NCI-H2171 treated with DMSO at 0.1 percent for 48 hours (cell line): ENCODE results near the gene CRACR2B.

Source experiments
- DNase-seq: peaks from one replicate; lab custom pipeline; 2025; lab: John Stamatoyannopoulos, UW

The CRACR2B gene

GRCh38 chr11:839875-840617 is 12.3 kb downstream of the CRACR2B start:
- DNase-seq, result no peak

DNA sequence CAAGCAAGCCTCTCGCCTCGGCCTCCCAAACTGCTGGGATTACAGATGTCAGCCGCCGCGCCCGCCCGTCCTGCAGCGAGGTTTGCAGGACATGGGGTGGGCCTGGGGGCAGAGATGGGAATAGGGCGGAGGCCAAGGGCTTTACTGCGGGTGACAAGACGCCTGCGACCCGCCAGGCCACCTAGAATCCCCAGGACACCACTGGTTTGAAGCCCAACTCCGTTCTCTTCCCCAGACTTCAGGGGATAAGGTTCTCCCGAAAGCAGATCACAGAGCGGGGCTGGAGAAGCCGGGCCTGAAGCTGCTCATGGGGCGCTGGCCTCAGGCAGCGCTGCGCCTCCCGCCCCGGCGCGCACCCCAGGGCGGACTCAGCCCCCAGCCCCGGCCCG is 14.3 kb downstream of the CRACR2B start:
- DNase-seq, result no peak

DNA sequence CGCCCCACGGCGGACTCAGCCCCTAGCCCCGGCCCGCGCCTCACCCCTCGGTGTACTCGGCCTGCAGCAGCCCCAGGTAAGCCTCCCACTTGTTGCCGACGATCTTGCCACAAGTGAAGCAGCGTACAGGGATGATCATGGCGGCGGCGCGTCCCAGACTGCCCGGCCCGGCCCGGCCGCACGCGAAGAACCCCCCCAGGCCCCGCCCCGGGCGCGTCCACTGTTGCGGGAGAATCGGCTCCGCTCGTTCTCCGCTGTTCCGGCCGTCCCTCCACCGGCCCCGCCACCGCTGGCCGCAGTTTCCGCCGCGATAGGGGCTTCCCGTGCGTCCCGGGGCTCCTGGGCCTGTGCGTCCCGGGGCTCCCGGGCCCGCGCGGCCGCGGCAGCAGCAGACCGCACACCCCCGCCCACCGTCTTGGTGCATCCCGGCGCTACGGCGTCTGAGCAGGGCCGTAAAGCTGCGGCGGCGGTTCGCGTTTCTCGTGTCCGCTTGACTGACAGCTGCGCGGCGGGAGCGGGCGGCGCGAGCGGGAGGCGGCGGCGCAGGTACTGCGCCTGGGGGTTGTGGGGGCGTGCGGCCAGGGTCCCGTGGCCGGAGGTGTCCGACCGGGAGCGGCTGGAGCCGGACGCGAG is 14.8 kb downstream of the CRACR2B start, which contains the start of the genes POLR2L and TSPAN4:
Gene POLR2L, minus strand, starts transcription at position 160 of the 633 bp plus-strand sequence. Its CDS starts 21 bp downstream, at position 139.
Gene TSPAN4, plus strand, starts transcription at position 483 of the 633 bp plus-strand sequence. CDS start 7,453 bp downstream, outside the sequence.
- peak; percentile 47 for DNase-seq

DNA sequence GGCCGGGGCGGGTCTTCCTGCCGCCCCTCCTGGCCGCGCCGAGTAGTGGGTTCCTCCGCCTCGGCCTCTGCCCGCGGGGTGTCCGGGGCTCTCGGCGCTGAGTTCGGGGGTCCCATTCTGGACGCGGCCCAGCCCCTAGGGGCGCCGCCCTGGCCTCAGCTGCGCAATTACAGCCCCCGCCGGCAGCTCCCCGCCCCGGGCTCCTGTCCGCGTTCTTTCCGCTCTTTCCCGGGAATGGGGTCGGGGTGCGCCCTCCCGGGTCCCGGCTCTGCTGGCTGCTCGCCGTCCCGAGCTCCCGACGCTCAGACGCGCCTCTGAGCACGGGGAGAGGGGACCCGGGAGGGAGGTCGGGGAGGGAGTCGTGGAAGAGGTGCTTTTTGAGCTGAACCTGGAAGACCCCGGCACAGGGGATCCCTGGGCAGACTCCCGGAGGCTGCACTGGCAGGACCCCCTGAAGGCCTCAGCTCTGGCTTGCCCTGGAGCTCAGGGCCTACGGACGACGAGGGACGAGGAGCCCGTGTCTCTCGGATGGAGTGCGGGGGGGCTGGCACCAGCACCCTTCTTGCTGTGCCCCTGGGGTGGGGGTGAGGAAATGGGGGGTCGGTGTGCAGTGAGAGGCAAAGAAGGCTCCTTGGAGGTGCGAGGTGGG is 15.5 kb downstream of the CRACR2B start:
- no peak for DNase-seq

DNA sequence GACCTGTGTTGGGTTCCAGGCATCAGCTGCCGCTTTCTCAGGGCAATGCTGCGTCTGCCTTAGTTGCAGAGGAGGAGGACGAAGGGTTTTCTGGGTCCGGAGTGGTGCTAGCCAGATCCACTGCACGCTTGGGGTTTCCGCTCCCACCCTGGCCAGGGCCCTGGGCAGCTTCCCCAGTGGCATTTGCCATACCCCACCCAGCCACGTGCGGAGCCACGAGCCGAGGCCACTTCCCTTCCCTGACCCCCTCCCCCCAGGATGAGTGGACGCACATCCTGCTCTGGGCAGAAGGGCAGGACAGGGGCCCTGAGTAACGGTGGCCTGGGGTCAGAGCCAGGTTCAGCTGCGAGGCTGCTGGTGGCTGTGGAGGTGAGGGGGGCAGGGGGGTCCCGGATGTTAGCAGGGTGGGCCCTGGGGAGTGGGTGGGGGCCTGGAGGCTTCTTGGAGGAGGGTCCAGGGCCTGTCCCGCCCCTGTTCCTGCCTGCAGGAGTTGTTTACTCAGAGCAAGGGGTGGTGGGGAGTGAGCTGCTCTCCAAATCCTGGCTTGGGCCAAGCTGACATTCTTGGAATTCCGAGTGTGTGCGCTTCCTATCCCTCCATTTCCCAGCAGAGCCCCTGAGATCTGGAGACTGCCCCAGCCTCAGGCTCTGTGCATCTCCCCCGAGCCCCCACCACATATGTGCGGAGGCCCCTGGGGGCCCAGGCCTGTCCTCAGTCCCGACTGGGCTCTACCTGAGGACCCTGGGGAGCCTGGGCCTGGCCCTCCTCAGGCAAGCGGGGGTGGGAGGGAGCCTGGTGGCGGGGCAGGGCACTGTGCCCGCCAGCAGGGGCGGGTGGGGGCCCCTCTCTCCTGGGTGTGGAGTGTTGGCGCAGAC is 16.3 kb downstream of the CRACR2B start:
- DNase-seq, result no peak

DNA sequence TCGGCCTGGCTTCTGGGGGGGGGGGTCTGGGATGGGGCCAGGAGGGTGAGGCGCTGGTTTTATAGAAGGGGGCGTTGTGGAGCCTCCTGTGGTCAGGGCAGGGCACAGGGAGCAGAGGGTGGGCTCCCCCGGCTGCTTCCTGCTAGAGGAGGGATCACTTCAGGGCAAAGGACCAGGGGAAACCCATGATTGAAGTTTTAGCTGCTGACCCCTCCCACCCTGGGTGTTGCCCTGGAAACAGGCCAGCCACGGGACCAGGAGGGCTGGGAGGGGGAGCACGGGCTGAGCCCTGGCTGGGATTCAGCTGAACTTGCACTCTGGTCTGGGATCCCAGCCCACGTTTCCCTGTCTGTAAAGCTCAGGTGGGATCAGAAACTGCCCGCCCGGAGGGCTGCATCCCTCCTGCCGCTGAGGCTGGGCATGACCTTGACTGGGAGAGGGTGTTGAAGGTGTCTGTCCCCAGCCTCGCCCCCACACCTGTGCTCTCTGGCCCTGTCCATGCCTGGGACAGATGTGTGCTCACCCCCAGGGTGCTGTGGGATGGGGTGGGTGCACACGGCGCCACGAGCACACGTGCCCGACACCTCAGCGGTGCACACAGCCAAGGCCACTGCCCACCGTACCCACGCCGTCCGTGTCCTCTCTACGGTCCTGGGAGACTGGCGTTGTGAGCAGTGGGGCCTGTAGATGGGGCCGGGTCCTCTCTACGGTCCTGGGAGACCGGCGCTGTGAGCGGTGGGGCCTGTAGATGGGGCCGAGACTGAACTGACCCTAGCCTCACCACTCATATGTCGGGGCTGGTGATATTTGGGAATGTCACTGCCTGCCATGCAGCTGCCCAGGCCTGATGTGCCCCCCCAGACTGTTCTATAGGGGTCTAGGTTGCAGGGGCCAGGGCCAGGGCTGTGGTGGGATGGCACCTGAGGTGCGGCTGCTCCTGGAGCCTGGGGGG is 17.2 kb downstream of the CRACR2B start:
- no peak for DNase-seq

DNA sequence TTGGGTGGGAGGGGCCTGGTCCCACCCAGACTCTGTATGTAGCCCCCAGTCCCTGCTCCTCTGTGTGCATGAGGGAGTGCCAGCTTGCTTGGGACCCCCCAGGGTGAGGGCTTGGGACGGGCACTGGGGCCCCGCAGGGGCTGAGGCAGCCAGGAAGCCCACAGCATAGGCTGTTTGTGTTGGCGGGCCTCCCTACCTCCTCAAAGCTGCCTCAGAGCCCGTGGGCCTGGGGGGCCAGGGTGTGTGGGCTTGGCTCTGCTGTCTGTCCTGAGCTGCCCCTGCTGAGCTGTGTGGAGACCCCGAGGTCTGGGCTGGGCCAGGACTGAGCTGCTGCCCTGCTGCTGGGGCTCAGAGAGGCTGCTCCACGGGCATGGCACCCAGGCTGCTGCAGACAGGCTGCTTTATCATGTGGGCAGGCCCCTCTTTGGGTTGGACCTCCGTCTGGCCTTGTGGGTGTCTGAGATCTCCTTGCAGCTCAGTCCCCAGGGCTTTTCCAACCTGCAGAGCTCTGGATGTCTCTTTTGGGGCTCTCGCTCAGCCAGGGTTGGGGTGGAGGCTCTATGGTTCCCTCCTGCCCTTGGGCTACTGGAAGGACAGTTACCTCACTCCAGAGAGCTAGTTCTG is 18.3 kb downstream of the CRACR2B start:
- DNase-seq, result no peak

- no peak for DNase-seq
Observed at GRCh38 chr11:846496-847098, 18.9 kb downstream of the CRACR2B start.

- DNase-seq, result no peak
Observed at GRCh38 chr11:847876-848275, 20.2 kb downstream of the CRACR2B start.

- peak; percentile 13 for DNase-seq
Observed at GRCh38 chr11:848380-848931, 20.7 kb downstream of the CRACR2B start.

DNA sequence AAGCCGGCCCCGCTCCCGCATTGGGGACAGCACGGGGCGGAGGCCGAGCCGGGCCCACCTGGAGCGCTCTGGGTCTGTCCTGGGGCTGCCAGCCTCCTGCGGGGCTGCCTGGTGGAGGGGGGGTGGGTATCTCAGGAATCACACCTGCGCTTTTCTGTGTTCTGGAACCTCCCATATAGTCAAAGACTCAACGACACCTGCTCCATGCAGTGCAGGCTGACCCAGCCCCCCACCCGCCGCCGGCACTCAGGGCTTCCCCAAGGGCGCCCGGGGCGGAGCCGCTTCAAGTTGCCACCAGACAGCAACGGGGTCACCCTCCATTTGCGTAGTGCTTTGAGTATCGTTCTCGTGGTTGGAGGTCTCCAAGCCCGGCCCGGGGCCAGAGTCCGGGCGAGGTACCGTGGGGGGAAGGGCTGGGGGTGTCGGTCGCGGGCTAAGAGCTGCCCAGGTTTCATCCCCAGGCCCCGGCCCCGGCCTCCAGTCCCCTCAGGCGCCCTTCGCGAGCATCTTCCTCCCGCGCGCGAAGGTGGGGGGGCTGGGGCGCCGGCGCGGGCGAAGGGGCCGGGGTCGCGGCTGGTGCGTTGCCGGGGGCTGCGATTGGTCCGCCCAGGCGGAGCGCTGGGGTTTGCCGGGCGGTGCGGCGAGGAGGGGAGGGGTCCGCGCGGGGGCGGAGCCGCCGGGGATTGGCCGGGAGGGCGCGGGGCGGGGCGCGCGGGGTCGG is 21.5 kb downstream of the CRACR2B start:
- DNase-seq, result peak; percentile 45

DNA sequence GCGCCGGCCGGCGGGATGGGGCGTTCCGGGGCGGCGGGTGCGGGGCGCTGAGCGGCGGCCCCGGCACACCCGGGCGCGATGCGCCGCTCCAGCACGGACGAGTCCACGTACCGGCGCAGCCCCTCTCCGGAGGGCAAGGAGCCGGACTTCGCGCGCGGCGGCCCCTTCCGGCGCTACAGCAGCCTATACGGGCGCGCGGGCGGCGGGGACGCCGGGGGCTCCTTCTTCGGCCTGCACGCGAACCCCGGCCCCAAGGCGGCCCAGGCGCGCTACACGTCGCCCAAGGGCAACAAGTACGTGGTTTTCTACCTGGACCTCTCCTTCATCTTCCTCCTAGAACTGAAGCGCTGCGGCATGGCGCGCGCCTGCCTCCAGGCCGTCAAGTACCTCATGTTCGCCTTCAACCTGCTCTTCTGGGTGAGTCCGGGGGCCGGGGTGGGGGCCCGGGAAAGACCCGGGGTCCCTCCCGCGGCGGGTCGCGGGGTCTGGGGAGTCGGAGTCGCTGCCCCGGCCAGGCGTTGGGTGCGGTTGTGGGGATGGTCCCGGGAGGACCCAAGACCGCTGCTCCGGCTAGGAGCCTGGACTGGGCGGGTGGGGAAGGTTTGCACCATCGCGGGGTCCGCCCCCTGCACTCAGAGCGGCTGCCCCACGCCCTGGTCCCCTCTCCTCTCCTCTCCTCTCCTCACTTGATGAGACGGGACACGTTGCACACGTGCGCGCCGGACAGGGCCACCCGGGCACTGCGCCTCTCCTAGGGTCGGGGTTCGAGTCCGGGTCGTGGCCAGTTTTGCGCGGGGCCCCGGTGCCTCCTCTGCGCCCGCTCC is 22.4 kb downstream of the CRACR2B start:
- DNase-seq, result no peak

- DNase-seq, result no peak
Observed at GRCh38 chr11:850775-851763, 23.4 kb downstream of the CRACR2B start.

GRCh38 chr11:852762-853161 is 25.0 kb downstream of the CRACR2B start:
- no peak for DNase-seq

DNA sequence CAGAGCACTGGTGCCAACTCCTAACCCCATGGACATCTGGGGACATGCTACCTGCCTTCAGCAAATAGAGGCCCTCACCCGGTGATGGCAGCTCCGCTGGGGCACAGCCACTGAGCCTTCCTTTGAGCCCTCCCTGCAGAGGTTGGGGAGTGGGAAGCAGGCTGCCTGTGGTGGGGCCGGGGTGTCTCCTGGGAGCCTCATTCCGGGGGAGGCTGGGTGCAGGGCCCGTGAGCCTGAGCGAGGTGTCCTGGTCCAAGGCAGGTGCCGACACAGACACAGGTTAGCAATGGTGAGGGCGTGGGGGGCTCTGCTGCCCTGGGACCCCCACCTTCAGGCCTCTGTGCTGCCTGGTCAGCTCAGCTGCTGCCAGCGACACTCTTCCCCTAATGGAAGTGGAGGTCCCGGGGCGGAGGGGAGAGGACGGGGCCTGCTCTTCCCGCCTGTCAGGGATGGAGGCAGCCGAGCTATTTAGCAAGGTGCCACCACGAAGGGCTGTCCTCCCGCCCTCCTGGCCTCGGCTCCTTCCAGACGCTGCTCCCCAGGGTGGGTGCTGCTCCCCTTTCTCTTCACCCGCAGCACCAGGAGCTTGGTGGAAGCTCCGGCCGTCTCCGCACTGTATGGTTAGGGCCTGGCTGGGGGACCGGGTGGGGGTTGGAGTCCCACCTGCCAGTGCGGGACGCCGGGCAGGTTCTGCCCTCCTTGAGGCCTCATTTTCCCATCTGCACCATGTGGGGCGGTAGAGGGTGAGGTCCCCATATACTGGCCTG is 26.1 kb downstream of the CRACR2B start:
- DNase-seq, result no peak
